ENCODE measurements around the gene IFNL4. TPM values are rescaled to one million over a fixed set of nuclear protein-coding genes. Genes with fewer than 3 reads are reported as not detected.
A peak's percentile ranks its signal among the peaks of the same experiment; 100 is the strongest.
"Not testable (repeated sequence)": the region's sequence is repeated elsewhere in the genome, so short reads cannot be mapped to it uniquely, and the experiment has no call there.

Gene IFNL4
- total RNA-seq, 1 donor from 2014 or later, result not detected

GRCh38 chr19:39230096-39230764 is 18.4 kb downstream of the IFNL4 start:
- Mint-ChIP-seq H3K4me1 (ENCODE audit: low read depth) (no peaks in the 10 kb centered on the region), H3K27me3 (ENCODE audit: low read depth) (peaks cover 11% of the 10 kb centered on the region), H3K36me3 (ENCODE audit: low read depth) (no peaks in the 10 kb centered on the region), H3K4me3 (ENCODE audit: low read depth) (no peak overlapping the region), H3K9me3 (no peaks in the 10 kb centered on the region), H3K27ac (no peak overlapping the region)
- intact Hi-C loops (cut with micrococcal nuclease), result no loop called here
- DNase-seq (ENCODE audit: low spot score), result no peak

DNA sequence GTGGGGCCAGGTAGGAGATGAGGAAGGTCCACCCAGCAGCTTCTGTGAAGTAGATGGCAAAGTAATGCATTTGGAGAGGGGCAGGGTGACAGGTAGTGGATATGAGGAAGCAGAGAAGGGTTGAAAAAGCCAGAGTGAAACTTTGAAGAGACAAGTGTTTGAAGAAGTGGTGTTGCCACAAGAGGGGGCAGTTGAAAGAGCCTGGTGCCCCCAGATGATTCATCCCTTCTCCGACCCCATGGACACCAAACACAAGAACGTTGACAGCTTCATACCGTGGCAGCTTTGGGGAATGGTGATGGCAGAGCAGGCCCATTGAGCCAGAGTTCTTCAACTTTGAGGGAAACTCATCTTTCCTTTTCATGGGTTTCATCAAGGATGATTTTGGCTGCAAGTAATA is 23.7 kb downstream of the IFNL4 start:
- no peak for DNase-seq (ENCODE audit: low spot score)
- no peak overlapping the region for H3K4me3 Mint-ChIP-seq (ENCODE audit: low read depth)
- peaks cover 24% of the 10 kb centered on the region for H3K27me3 Mint-ChIP-seq (ENCODE audit: low read depth)
- H3K27ac Mint-ChIP-seq, result no peak overlapping the region
- H3K4me1 Mint-ChIP-seq (ENCODE audit: low read depth), result no peaks in the 10 kb centered on the region
- intact Hi-C loops (cut with micrococcal nuclease), result no loop called here
- H3K36me3 Mint-ChIP-seq (ENCODE audit: low read depth), result no peaks in the 10 kb centered on the region
- H3K9me3 Mint-ChIP-seq, result no peaks in the 10 kb centered on the region

GRCh38 chr19:39223703-39224279 is 24.9 kb downstream of the IFNL4 start:
- no peak overlapping the region for H3K4me3 Mint-ChIP-seq (ENCODE audit: low read depth)
- no peaks in the 10 kb centered on the region for H3K9me3 Mint-ChIP-seq
- H3K36me3 Mint-ChIP-seq (ENCODE audit: low read depth), result no peaks in the 10 kb centered on the region
- H3K27me3 Mint-ChIP-seq (ENCODE audit: low read depth), result peaks cover 27% of the 10 kb centered on the region
- no peak for DNase-seq (ENCODE audit: low spot score)
- intact Hi-C loops (cut with micrococcal nuclease), result no loop called here
- H3K27ac Mint-ChIP-seq, result no peak overlapping the region
- no peaks in the 10 kb centered on the region for H3K4me1 Mint-ChIP-seq (ENCODE audit: low read depth)

- DNase-seq (ENCODE audit: low spot score); H3K36me3 Mint-ChIP-seq (ENCODE audit: low read depth); H3K4me1 Mint-ChIP-seq (ENCODE audit: low read depth); intact Hi-C loops (cut with micrococcal nuclease); H3K9me3 Mint-ChIP-seq; H3K27ac Mint-ChIP-seq; H3K4me3 Mint-ChIP-seq (ENCODE audit: low read depth): not testable (repeated sequence)
- H3K27me3 Mint-ChIP-seq (ENCODE audit: low read depth), result peaks cover 20% of the 10 kb centered on the region
Measured at GRCh38 chr19:39219108-39219507, 29.5 kb downstream of the IFNL4 start.

DNA sequence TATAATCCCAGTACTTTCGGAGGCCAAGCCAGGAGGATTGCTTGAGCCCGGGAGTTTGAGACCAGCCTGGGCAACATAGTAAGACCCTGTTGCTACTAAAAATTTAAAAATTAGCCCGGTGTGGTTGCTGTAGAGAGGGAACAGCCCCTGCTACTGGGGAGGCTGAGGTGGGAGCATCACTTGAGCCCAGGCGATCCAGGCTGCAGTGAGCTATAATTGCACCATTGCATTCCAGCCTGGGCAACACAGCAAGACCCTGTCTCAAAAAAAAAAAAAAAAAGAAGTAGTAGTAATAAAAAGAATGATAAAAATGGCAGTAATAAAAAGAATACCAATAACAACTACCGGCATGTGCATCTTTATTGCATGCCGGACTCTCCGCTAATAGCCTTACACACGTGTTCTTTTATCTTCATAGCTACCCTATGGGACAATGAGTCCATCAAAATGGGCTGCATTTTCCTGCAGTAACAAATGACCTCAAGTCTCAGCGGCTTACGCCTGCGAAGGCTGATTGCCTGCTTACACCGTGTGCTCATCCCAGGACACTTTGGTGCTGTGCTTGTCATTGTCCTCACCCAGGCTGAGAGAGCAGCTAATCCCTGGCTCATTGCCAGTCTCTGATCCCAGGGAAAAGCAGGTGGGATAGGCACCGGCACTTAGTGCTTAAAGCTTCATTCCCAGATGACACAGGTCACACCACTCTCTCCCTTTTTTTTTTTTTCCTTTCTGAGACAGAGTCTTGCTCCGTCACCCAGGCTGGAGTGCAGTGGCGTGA is 30.2 kb downstream of the IFNL4 start:
- Mint-ChIP-seq H3K4me1 (ENCODE audit: low read depth) (no peaks in the 10 kb centered on the region), H3K36me3 (ENCODE audit: low read depth) (no peaks in the 10 kb centered on the region), H3K9me3 (no peaks in the 10 kb centered on the region), H3K27ac (no peak overlapping the region), H3K4me3 (ENCODE audit: low read depth) (no peak overlapping the region), H3K27me3 (ENCODE audit: low read depth) (peaks cover 16% of the 10 kb centered on the region)
- intact Hi-C loops (cut with micrococcal nuclease), result no loop called here
- DNase-seq (ENCODE audit: low spot score), result no peak

GRCh38 chr19:39217094-39217493 is 31.6 kb downstream of the IFNL4 start:
- H3K27me3 Mint-ChIP-seq (ENCODE audit: low read depth), result peaks cover 14% of the 10 kb centered on the region
- intact Hi-C loops (cut with micrococcal nuclease), result no loop called here
- DNase-seq (ENCODE audit: low spot score), result no peak
- H3K36me3 Mint-ChIP-seq (ENCODE audit: low read depth), result no peaks in the 10 kb centered on the region
- H3K9me3 Mint-ChIP-seq, result no peaks in the 10 kb centered on the region
- H3K27ac Mint-ChIP-seq, result no peak overlapping the region
- no peaks in the 10 kb centered on the region for H3K4me1 Mint-ChIP-seq (ENCODE audit: low read depth)
- no peak overlapping the region for H3K4me3 Mint-ChIP-seq (ENCODE audit: low read depth)

DNA sequence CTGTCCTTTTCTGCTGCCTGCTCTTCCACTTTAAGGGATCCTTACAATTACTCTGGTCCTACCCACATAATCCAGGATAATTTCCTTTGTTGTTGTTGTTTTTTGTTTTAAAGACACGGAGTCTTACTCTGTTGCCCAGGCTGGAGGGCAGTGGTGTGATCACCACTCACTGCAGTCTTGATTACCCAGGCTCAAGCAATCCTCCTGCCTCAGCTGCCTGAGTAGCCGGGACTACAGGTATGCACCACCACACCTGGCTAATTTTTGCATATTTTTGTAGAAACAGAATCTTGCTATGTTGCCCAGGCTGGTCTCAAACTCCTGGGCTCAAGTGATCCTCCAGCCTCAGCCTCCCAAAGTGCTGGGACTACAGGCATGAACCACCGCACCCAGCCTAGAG is 33.3 kb downstream of the IFNL4 start:
- H3K27ac Mint-ChIP-seq; H3K9me3 Mint-ChIP-seq; H3K27me3 Mint-ChIP-seq (ENCODE audit: low read depth); intact Hi-C loops (cut with micrococcal nuclease); H3K36me3 Mint-ChIP-seq (ENCODE audit: low read depth); DNase-seq (ENCODE audit: low spot score); H3K4me3 Mint-ChIP-seq (ENCODE audit: low read depth); H3K4me1 Mint-ChIP-seq (ENCODE audit: low read depth): not testable (repeated sequence)

DNA sequence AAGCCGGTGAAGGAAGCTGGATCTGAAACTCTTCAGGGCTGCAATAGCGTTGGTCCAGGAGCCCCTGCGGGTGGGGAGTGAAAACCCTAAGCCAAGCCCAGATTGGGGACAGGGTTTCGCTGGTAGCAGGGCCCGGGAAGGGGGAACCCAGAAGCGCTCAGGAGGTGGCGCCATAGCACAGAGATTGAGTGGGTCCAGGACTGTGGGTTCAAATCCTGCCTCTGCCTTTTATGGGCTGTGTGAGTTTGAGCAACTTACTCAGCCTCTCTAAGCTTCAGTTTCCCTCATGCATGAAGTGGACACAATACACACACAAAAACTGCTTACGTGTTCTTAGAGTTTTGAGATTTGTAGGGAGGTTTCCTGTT is 36.3 kb downstream of the IFNL4 start:
- Mint-ChIP-seq H3K27ac (no peak overlapping the region), H3K9me3 (no peaks in the 10 kb centered on the region), H3K4me1 (ENCODE audit: low read depth) (no peaks in the 10 kb centered on the region), H3K36me3 (ENCODE audit: low read depth) (no peaks in the 10 kb centered on the region), H3K4me3 (ENCODE audit: low read depth) (no peak overlapping the region), H3K27me3 (ENCODE audit: low read depth) (peaks cover 4% of the 10 kb centered on the region)
- DNase-seq (ENCODE audit: low spot score), result peak; percentile 50
- intact Hi-C loops (cut with micrococcal nuclease), result loop anchor here (1.0 kb wide), 2 partner anchors 116 to 198 kb away; no protein-coding TSS in a partner anchor

GRCh38 chr19:39211731-39212374 is 36.8 kb downstream of the IFNL4 start:
- Mint-ChIP-seq H3K9me3 (no peaks in the 10 kb centered on the region), H3K4me1 (ENCODE audit: low read depth) (no peaks in the 10 kb centered on the region), H3K4me3 (ENCODE audit: low read depth) (no peak overlapping the region), H3K27me3 (ENCODE audit: low read depth) (peaks cover under 1% of the 10 kb centered on the region), H3K27ac (no peak overlapping the region), H3K36me3 (ENCODE audit: low read depth) (no peaks in the 10 kb centered on the region)
- intact Hi-C loops (cut with micrococcal nuclease), result loop anchor here (1.0 kb wide), 2 partner anchors 116 to 198 kb away; no protein-coding TSS in a partner anchor
- no peak for DNase-seq (ENCODE audit: low spot score)

- no peaks in the 10 kb centered on the region for H3K9me3 Mint-ChIP-seq
- no peak overlapping the region for H3K27ac Mint-ChIP-seq
- no peaks in the 10 kb centered on the region for H3K36me3 Mint-ChIP-seq (ENCODE audit: low read depth)
- H3K4me1 Mint-ChIP-seq (ENCODE audit: low read depth), result no peaks in the 10 kb centered on the region
- intact Hi-C loops (cut with micrococcal nuclease), result no loop called here
- no peak for DNase-seq (ENCODE audit: low spot score)
- peaks cover 12% of the 10 kb centered on the region for H3K27me3 Mint-ChIP-seq (ENCODE audit: low read depth)
- no peak overlapping the region for H3K4me3 Mint-ChIP-seq (ENCODE audit: low read depth)
Measured at GRCh38 chr19:39209196-39209595, 39.5 kb downstream of the IFNL4 start.

- H3K27me3 Mint-ChIP-seq (ENCODE audit: low read depth), result peaks cover 19% of the 10 kb centered on the region
- DNase-seq (ENCODE audit: low spot score), result no peak
- no peaks in the 10 kb centered on the region for H3K36me3 Mint-ChIP-seq (ENCODE audit: low read depth)
- H3K4me1 Mint-ChIP-seq (ENCODE audit: low read depth), result no peaks in the 10 kb centered on the region
- intact Hi-C loops (cut with micrococcal nuclease), result no loop called here
- no peak overlapping the region for H3K27ac Mint-ChIP-seq
- H3K9me3 Mint-ChIP-seq, result no peaks in the 10 kb centered on the region
- H3K4me3 Mint-ChIP-seq (ENCODE audit: low read depth), result no peak overlapping the region
Measured at GRCh38 chr19:39208175-39208795, 40.4 kb downstream of the IFNL4 start.

DNA sequence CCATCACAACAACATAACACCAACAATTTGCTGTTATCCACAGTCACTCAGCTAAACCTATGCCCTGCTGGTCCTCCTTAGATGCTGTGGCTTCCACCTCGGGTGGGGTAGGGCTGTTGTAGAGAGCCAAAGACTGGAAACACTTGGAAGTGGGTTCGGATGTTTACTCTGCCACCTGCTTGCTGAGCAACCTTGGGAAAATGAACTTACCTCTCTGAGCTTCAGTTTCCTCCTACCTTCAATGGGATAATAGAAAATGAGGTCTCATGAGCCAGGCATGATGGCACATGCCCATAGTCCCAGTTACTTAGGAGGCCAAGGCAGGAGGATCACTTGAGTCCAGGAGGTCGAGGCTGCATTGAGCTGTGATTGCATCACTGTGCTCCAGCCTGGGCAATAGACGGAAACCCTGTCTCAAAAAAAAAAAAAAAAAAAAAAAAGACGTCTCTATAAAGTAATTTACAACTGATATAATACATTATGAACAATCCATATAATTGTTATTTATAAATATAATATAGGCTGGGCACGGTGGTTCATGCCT is 41.3 kb downstream of the IFNL4 start:
- Mint-ChIP-seq H3K4me1 (ENCODE audit: low read depth) (no peaks in the 10 kb centered on the region), H3K36me3 (ENCODE audit: low read depth) (no peaks in the 10 kb centered on the region), H3K4me3 (ENCODE audit: low read depth) (no peak overlapping the region), H3K9me3 (no peaks in the 10 kb centered on the region), H3K27me3 (ENCODE audit: low read depth) (peaks cover 25% of the 10 kb centered on the region), H3K27ac (no peak overlapping the region)
- intact Hi-C loops (cut with micrococcal nuclease), result no loop called here
- DNase-seq (ENCODE audit: low spot score), result no peak

All from activated T-helper 2 cell treated with anti-CD3 and anti-CD28 coated beads, Interferon-gamma antibody, Interleukin-2, Interleukin-4, amounts not matched to agents 10 μg/mL and 5 μg/mL and 100 μg/mL, durations not matched to agents 14 hours and 24 hours and 36 hours (primary cell).